IMR-90 (cell line): ENCODE measurements around the gene SMARCD1. TPM values are rescaled to one million over a fixed set of nuclear protein-coding genes. Genes with fewer than 3 reads are reported as not detected.

Experiments used
- ATAC-seq: fragments of 200-7000 bp; cut with Tn5 transposase; 2 replicates; pipeline ENCODE4 v1.9.1; 2020; ENCODE audit warnings: low read depth, mild to moderate bottlenecking, moderate library complexity
- BruUV-seq: library from RNA; stranded (reverse); fragments of 400-500 nt; replicated peaks from 2 replicates; lab custom pipeline; 2021; lab: Mats Ljungman, UMichigan
- CTCF ChIA-PET: fragments of 300-600 bp; formaldehyde crosslinking; extraction: SDS; loops from one replicate; lab custom pipeline; 2021; ENCODE audit warnings: antibody characterized with exemption; lab: Yijun Ruan, JAX
- POLR2A ChIA-PET: fragments of 300-600 bp; sonication (Branson Sonifier 250); formaldehyde crosslinking; loops from one replicate; lab custom pipeline; 2022; ENCODE audit warnings: antibody characterized with exemption; ENCODE audit not compliant: unreplicated experiment; lab: Charles Lee
- DNase-seq: peaks from one replicate; pipeline ENCODE4 v3.0.0; 2013
- H2AFZ ChIP-seq: replicated peaks from 2 replicates; pipeline ENCODE3; 2013; ENCODE audit warnings: low read length, mild to moderate bottlenecking; ENCODE audit not compliant: poor library complexity
- H2AK5ac ChIP-seq: 2 replicates; pipeline ENCODE4 v1.6.1; 2013; ENCODE audit warnings: low read depth, low read length, inconsistent platforms
- H2AK9ac ChIP-seq: replicated peaks from 2 replicates; pipeline ENCODE3; 2013; ENCODE audit warnings: mild to moderate bottlenecking, low read depth, low read length, moderate library complexity; ENCODE audit not compliant: poor library complexity
- H2BK120ac ChIP-seq: 2 replicates; pipeline ENCODE4 v1.6.1; 2013; ENCODE audit warnings: low read depth, low read length, inconsistent platforms
- H2BK15ac ChIP-seq: 3 replicates; pipeline ENCODE4 v1.6.1; 2013; ENCODE audit warnings: low read depth, low read length, inconsistent platforms
- H2BK20ac ChIP-seq: 2 replicates; pipeline ENCODE4 v1.6.1; 2013; ENCODE audit warnings: low read depth, mild to moderate bottlenecking, inconsistent platforms, low read length, moderate library complexity
- H2BK5ac ChIP-seq: 2 replicates; pipeline ENCODE4 v1.6.1; 2013; ENCODE audit warnings: mild to moderate bottlenecking, low read depth, low read length, inconsistent platforms; ENCODE audit not compliant: poor library complexity, severe bottlenecking
- H3K14ac ChIP-seq: replicated peaks from 2 replicates; pipeline ENCODE4 v1.6.1; 2013; ENCODE audit warnings: low read depth, low read length, inconsistent platforms
- H3K18ac ChIP-seq: 2 replicates; pipeline ENCODE4 v1.6.1; 2013; ENCODE audit warnings: low read depth, low read length, control low read depth
- H3K23ac ChIP-seq: 2 replicates; pipeline ENCODE4 v1.6.1; 2013; ENCODE audit warnings: low read depth, low read length, inconsistent platforms
- H3K27ac ChIP-seq: 2 replicates; pipeline ENCODE4 v1.5.1; 2013; ENCODE audit warnings: mild to moderate bottlenecking, control low read depth, low read length; ENCODE audit not compliant: insufficient read depth
- H3K27me3 ChIP-seq: 2 replicates; pipeline ENCODE4 v1.6.1; 2013; ENCODE audit warnings: low read length; ENCODE audit not compliant: control insufficient read depth, insufficient read depth
- H3K36me3 ChIP-seq: 2 replicates; pipeline ENCODE4 v1.6.1; 2013; ENCODE audit warnings: low read length, mixed read lengths; ENCODE audit not compliant: control insufficient read depth, insufficient read depth
- H3K4ac ChIP-seq: 2 replicates; pipeline ENCODE4 v1.6.1; 2013; ENCODE audit warnings: low read depth, low read length, inconsistent platforms
- H3K4me1 ChIP-seq: 2 replicates; pipeline ENCODE4 v1.6.1; 2013; ENCODE audit warnings: low read length, mixed read lengths; ENCODE audit not compliant: control insufficient read depth, insufficient read depth
- H3K4me2 ChIP-seq: 2 replicates; pipeline ENCODE4 v1.6.1; 2013; ENCODE audit warnings: low read depth, mild to moderate bottlenecking, control low read depth, low read length, moderate library complexity
- H3K4me3 ChIP-seq: 2 replicates; pipeline ENCODE4 v1.5.1; 2013; ENCODE audit warnings: low read depth, mild to moderate bottlenecking, control low read depth, low read length, moderate library complexity; ENCODE audit not compliant: insufficient read depth
- H3K56ac ChIP-seq: 2 replicates; pipeline ENCODE4 v1.6.1; 2013; ENCODE audit warnings: low read length, inconsistent platforms; ENCODE audit not compliant: insufficient read depth; ENCODE audit errors: extremely low read depth
- H3K79me1 ChIP-seq, 2 experiments: 2 replicates each; pipeline ENCODE4 v1.6.1; 2013; ENCODE audit warnings: low read length in 2 of 2, inconsistent platforms in 1 of 2, low read depth in 1 of 2
- H3K9ac ChIP-seq: 2 replicates; pipeline ENCODE4 v1.6.1; 2013; ENCODE audit warnings: low read depth, low read length, control low read depth
- H3K9me1 ChIP-seq: 2 replicates; pipeline ENCODE4 v1.6.1; 2013; ENCODE audit warnings: low read length, inconsistent platforms; ENCODE audit not compliant: insufficient read depth
- H3K9me3 ChIP-seq: 2 replicates; pipeline ENCODE4 v1.6.1; 2013; ENCODE audit warnings: low read length; ENCODE audit not compliant: control insufficient read depth, insufficient read depth
- H4K20me1 ChIP-seq: 2 replicates; pipeline ENCODE4 v1.6.1; 2013; ENCODE audit warnings: low read length, inconsistent platforms; ENCODE audit not compliant: insufficient read depth
- H4K5ac ChIP-seq: 2 replicates; pipeline ENCODE4 v1.6.1; 2013; ENCODE audit warnings: mild to moderate bottlenecking, low read depth, low read length, control low read depth
- H4K8ac ChIP-seq, 2 experiments: 2 replicates each; pipeline ENCODE4 v1.6.1; 2013; ENCODE audit warnings: low read depth in 2 of 2, low read length in 2 of 2, control low read depth in 1 of 2, inconsistent platforms in 1 of 2
- H4K91ac ChIP-seq: 2 replicates; pipeline ENCODE4 v1.6.1; 2013; ENCODE audit warnings: low read depth, low read length, inconsistent platforms; ENCODE audit not compliant: insufficient read depth
- BHLHE40 ChIP-seq: fragments of 150-350 bp; IDR thresholded peaks from 2 replicates; pipeline ENCODE4 v1.6.1; 2016; ENCODE audit warnings: mild to moderate bottlenecking, low read depth, low read length
- CEBPB ChIP-seq: IDR thresholded peaks from 2 replicates; pipeline ENCODE4 v1.6.1; 2012; ENCODE audit warnings: low read depth, low read length, improper control_type of control experiment
- CHD1 ChIP-seq: IDR thresholded peaks from 2 replicates; pipeline ENCODE4 v1.6.1; 2012; ENCODE audit warnings: low read depth, low read length, improper control_type of control experiment
- FOS ChIP-seq: fragments of 150-350 bp; IDR thresholded peaks from 2 replicates; pipeline ENCODE4 v1.6.1; 2016; ENCODE audit warnings: low read depth, low read length
- MAFK ChIP-seq: IDR thresholded peaks from 2 replicates; pipeline ENCODE4 v1.6.1; 2012; ENCODE audit warnings: low read depth, low read length, improper control_type of control experiment
- MAZ ChIP-seq: IDR thresholded peaks from 2 replicates; pipeline ENCODE4 v1.6.1; 2012; ENCODE audit warnings: low read depth, mild to moderate bottlenecking, low read length, improper control_type of control experiment, moderate library complexity, borderline replicate concordance
- MXI1 ChIP-seq: IDR thresholded peaks from 2 replicates; pipeline ENCODE4 v1.6.1; 2012; ENCODE audit warnings: low read depth, mild to moderate bottlenecking, low read length, moderate library complexity, borderline replicate concordance
- NFE2L2 ChIP-seq: fragments of 150-350 bp; IDR thresholded peaks from 2 replicates; pipeline ENCODE4 v1.6.1; 2016; ENCODE audit warnings: low read depth, mild to moderate bottlenecking, low read length
- POLR2A ChIP-seq: IDR thresholded peaks from 2 replicates; pipeline ENCODE4 v1.6.1; 2012; ENCODE audit warnings: mild to moderate bottlenecking, low read depth, low read length
- RAD21 ChIP-seq: IDR thresholded peaks from 2 replicates; pipeline ENCODE4 v1.6.1; 2012; ENCODE audit warnings: low read length, improper control_type of control experiment
- RCOR1 ChIP-seq: IDR thresholded peaks from 2 replicates; pipeline ENCODE4 v1.6.1; 2012; ENCODE audit warnings: mild to moderate bottlenecking, low read length, improper control_type of control experiment; ENCODE audit not compliant: insufficient replicate concordance
- RFX5 ChIP-seq: IDR thresholded peaks from 2 replicates; pipeline ENCODE4 v1.8.0; 2012; ENCODE audit warnings: low read depth, mild to moderate bottlenecking, low read length, moderate library complexity
- SMC3 ChIP-seq: fragments of 150-350 bp; IDR thresholded peaks from 2 replicates; pipeline ENCODE4 v1.6.1; 2016; ENCODE audit warnings: low read depth, mild to moderate bottlenecking, antibody characterized with exemption, low read length, moderate library complexity
- WGBS, 2 experiments: methylation state at CpG; one replicate each; pipeline versions ENCODE4 v1.1.5 to v1.1.7; 2013; ENCODE audit warnings: missing lambda C conversion rate in 2 of 2; ENCODE audit not compliant: insufficient read length in 1 of 2; ENCODE audit errors: extremely low coverage in 2 of 2; 5-methylcytosine and 5-hydroxymethylcytosine counted together
- dilution Hi-C: fragments of 300-500 bp; cut with HindIII; formaldehyde crosslinking; loops from one replicate; pipeline ENCODE4 v1.14.3; 2018; ENCODE audit warnings: low sequenced_read_pairs; ENCODE audit not compliant: unreplicated experiment
- in situ Hi-C: fragments of 300-500 bp; cut with MboI; formaldehyde crosslinking; loops from 3 replicates; pipeline ENCODE4 v1.14.3; 2019; ENCODE audit warnings: low sequenced_read_pairs, inconsistent platforms, mixed read lengths
- intact Hi-C: fragments of 100-400 bp; cut with micrococcal nuclease; formaldehyde crosslinking; loops from 2 replicates; pipeline ENCODE4 v1.10.0; 2022
- polyA plus RNA-seq, 3 experiments: library from polyadenylated mRNA; depleted of rRNA; stranded (reverse); fragments of >200 nt; gene quantifications; 2 replicates each; pipeline ENCODE4 v1.2.3, GENCODE V29; 2012; ENCODE audit warnings: low replicate concordance in 1 of 3
- total RNA-seq: library from RNA; depleted of rRNA; stranded (reverse); fragments of >200 nt; gene quantifications from 2 replicates; pipeline ENCODE4 v1.2.3, GENCODE V29; 2012
- TF ChIP-seq, protein P1 (sequence below): fragments of 150-350 bp; IDR thresholded peaks from 2 replicates; pipeline ENCODE4 v1.6.1; 2017; ENCODE audit warnings: mild to moderate bottlenecking, antibody characterized with exemption, low read length, low read depth
- TF ChIP-seq, protein P2 (sequence below): conservative IDR thresholded peaks from 2 replicates; pipeline ENCODE4 v1.5.1; 2012; ENCODE audit warnings: mild to moderate bottlenecking, low read depth, low read length, improper control_type of control experiment

Gene SMARCD1
- total and polyA plus RNA-seq, 2 of the 4 experiments (the other 2 are of a cell fraction), result 28.1 to 47.9 TPM

DNA sequence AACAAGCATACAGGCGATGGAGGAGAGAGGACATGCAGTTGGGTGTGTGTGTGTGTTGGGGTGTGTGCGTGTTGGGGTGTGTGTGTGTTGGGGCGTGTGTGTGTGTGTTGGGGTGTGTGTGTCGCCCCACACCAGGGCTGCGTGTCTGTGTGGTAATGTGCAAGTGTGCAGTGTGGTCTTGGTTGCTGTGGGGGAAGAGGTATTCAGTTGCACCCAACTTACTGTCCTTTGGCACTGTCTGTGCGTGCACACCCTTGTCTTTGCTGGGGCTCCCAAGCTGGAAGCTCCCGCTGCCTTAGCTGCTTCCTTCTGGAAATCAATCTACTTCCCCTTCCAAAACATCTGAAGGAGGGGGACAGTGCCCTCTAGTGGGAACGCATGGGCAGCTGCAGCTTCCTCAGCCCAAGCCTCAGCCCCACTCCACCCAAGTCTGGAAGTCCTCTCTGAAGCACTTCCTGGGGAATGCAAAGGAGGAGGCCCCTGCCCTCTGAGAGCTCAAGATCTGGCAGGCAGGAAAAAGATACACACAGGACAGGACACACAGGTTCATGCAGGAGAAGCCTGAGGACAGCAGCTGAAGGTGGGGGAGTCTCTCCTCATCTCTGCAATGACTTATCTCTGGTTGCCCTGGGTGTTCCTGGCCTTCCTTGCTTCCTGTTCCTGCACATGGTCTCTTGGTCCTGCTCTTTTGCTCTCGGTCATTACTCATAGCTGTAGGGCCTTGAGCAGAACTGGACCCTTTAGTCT is 14.7 kb upstream of the SMARCD1 start:
- peak overlapping the region; percentile 4; the same call in 1 of the 2 replicates for H2BK120ac ChIP-seq
- in situ Hi-C loops, result no loop called here
- no peak overlapping the region; the same call in 1 of the 2 replicates for H3K4me2 ChIP-seq
- H3K4me3 ChIP-seq, result no peak overlapping the region
- peak overlapping the region; percentile 26 for H3K4ac ChIP-seq
- peak overlapping the region; percentile 2; the same call in 1 of the 2 replicates for H2BK20ac ChIP-seq
- peak overlapping the region; percentile 64; the same call in 1 of the 2 replicates for H4K91ac ChIP-seq
- H3K79me1 ChIP-seq, result no peaks in the 10 kb centered on the region
- intact Hi-C loops, result loop anchor here (1.0 kb wide), 1 partner anchor 103 kb away; no protein-coding TSS in a partner anchor
- peak overlapping the region; percentile 87 to 90 for H4K8ac ChIP-seq
- peak overlapping the region; percentile 75; the same call in 1 of the 2 replicates for H2AK5ac ChIP-seq
- BruUV-seq, result no TSS peak
- H3K23ac ChIP-seq, result no peak overlapping the region
- H3K56ac ChIP-seq, result no peak overlapping the region
- ChIA-PET POLR2A (no interaction called here), CTCF (interaction anchor here (0.5 to 2.1 kb wide), 17 partner anchors 9 to 979 kb away, joined by 3 to 33 read pairs (median 4); partner anchors contain the start of gene AQP6)
- no peaks in the 10 kb centered on the region for H3K27me3 ChIP-seq
- H3K9ac ChIP-seq, result peak overlapping the region; percentile 15; the same call in 1 of the 2 replicates
- H2BK5ac ChIP-seq, result no peak overlapping the region
- H3K4me1 ChIP-seq, result peaks cover 12% of the 10 kb centered on the region
- peak overlapping the region; percentile 48; the same call in 1 of the 2 replicates for H4K5ac ChIP-seq
- TF ChIP-seq, protein P1, sequence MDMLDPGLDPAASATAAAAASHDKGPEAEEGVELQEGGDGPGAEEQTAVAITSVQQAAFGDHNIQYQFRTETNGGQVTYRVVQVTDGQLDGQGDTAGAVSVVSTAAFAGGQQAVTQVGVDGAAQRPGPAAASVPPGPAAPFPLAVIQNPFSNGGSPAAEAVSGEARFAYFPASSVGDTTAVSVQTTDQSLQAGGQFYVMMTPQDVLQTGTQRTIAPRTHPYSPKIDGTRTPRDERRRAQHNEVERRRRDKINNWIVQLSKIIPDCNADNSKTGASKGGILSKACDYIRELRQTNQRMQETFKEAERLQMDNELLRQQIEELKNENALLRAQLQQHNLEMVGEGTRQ, result no peak
- TF ChIP-seq, protein P2, sequence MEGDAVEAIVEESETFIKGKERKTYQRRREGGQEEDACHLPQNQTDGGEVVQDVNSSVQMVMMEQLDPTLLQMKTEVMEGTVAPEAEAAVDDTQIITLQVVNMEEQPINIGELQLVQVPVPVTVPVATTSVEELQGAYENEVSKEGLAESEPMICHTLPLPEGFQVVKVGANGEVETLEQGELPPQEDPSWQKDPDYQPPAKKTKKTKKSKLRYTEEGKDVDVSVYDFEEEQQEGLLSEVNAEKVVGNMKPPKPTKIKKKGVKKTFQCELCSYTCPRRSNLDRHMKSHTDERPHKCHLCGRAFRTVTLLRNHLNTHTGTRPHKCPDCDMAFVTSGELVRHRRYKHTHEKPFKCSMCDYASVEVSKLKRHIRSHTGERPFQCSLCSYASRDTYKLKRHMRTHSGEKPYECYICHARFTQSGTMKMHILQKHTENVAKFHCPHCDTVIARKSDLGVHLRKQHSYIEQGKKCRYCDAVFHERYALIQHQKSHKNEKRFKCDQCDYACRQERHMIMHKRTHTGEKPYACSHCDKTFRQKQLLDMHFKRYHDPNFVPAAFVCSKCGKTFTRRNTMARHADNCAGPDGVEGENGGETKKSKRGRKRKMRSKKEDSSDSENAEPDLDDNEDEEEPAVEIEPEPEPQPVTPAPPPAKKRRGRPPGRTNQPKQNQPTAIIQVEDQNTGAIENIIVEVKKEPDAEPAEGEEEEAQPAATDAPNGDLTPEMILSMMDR, result peak; percentile 95
- no peak for TF ChIP-seq MXI1
- TF ChIP-seq BHLHE40, result no peak
- peak; percentile 92 for TF ChIP-seq RAD21
- no peak for TF ChIP-seq FOS
- TF ChIP-seq MAFK, result no peak
- TF ChIP-seq CHD1, result no peak
- no peak for TF ChIP-seq POLR2A
- TF ChIP-seq CEBPB, result no peak
- TF ChIP-seq RFX5, result no peak
- TF ChIP-seq MAZ, result peak; percentile 63; the same call in 1 of the 2 replicates
- peak; percentile 90 for TF ChIP-seq SMC3
- no peak for TF ChIP-seq NFE2L2
- TF ChIP-seq RCOR1, result no peak
- H3K36me3 ChIP-seq, result no peaks in the 10 kb centered on the region
- peak overlapping the region; percentile 63; the same call in 1 of the 3 replicates for H2BK15ac ChIP-seq
- H2AFZ ChIP-seq, result peak overlapping the region; percentile 91
- no peaks in the 10 kb centered on the region; the same call in 1 of the 2 replicates for H4K20me1 ChIP-seq
- no peaks in the 10 kb centered on the region for H3K9me3 ChIP-seq
- peak; percentile 71 for ATAC-seq
- dilution Hi-C loops, result no loop called here
- H3K27ac ChIP-seq, result no peak overlapping the region
- H3K18ac ChIP-seq, result no peak overlapping the region
- DNase-seq, result peak; percentile 84
- H3K14ac ChIP-seq, result peak overlapping the region; percentile 57
- 6% methylated on average over 2 of the region's 9 CpGs; no CpG with 5 or more reads in 1 of the 2 experiments for WGBS, 2 experiments
- 0 out of 2 replicates have a peak, but pooled peaks cover 7% of the 10 kb centered on the region for H3K9me1 ChIP-seq
- peak overlapping the region; percentile 51 for H2AK9ac ChIP-seq
